Tracheal epithelial cell (primary cell): ENCODE data around the gene FTCDNL1. TPM values are rescaled to one million over a fixed set of nuclear protein-coding genes. Genes with fewer than 3 reads are reported as not detected.

ENCODE experiments used
- total RNA-seq: library from RNA; depleted of rRNA; stranded (reverse); fragments of >200 nt; gene quantifications from 2 replicates; pipeline ENCODE4 v1.2.1, GENCODE V29; 2014

Gene FTCDNL1
- 0.21 and 1.4 TPM in 2 replicates for total RNA-seq

DNA sequence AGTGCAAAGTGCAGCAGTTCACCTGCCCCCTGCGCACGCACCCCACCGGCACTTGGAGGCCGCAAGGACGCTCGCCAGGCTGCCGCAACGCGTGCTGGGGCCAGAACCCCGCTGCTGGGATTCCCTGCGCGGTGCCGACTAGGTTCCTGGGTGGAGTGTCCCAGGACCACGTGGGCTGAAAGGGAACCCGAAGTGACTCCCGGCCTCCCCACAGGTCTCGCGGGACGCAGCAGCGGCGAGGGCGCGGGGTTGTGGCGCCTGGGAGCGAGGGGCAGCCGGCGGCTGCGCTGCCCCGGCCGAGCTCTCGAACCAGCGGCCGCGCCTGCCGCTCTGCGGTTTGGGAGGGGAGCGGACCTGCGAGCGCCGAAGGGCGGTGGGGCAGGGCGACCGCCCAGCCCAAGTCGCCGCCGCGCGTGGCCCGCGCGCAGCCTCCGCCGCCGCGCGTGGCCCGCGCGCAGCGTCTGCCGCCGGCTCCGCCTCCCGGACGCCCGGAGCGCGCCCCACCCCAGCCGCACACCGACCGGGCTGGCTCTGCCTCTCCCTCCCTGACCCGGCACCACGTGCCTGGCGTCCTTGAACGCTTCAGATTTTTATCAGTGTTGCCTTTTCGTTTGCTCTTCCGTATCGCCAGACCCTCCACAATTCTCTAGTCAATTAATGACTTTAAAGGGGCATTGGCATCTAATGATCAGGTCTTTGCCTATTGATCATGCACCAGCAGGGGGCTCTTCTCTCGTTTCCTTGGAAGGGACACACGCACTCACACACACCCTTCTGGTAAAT is at the start of gene FTCDNL1:
TSS of gene FTCDNL1 (minus strand) at position 475 of the 783 bp plus-strand sequence. CDS start 2,230 bp downstream, outside the sequence.

Other genes with a start within 250 kb of the FTCDNL1 start
- 10.0 and 11.3 TPM in 2 replicates for gene C2orf69, start 60.1 kb upstream of the FTCDNL1 start, total RNA-seq
- gene TYW5, start 104.3 kb upstream of the FTCDNL1 start, total RNA-seq = 8.5 and 9.2 TPM in 2 replicates
- gene MAIP1, start 104.4 kb upstream of the FTCDNL1 start, total RNA-seq = 25.8 and 31.8 TPM in 2 replicates